Activated T-helper 1 cell treated with anti-CD3 and anti-CD28 coated beads, Interleukin-12 subunit alpha, Interleukin-12 subunit beta, Interleukin-2, Interleukin-4 antibody, amounts not matched to agents 30 ng/mL and 10 ng/mL and 1 ng/mL, durations not matched to agents 14 hours and 24 hours and 36 hours (primary cell): ENCODE data around the gene SLAMF8. TPM values are rescaled to one million over a fixed set of nuclear protein-coding genes. Genes with fewer than 3 reads are reported as not detected.

Experiments
- DNase-seq: peaks from one replicate; pipeline ENCODE4 v3.0.0; 2021; ENCODE audit warnings: low spot score
- H3K27ac Mint-ChIP-seq: one replicate; pipeline ENCODE4 v1.8.0; 2021; ENCODE audit warnings: mild to moderate bottlenecking, mixed read lengths
- H3K27me3 Mint-ChIP-seq: one replicate; pipeline ENCODE4 v1.8.0; 2022; ENCODE audit warnings: mild to moderate bottlenecking, moderate library complexity, mixed read lengths; ENCODE audit not compliant: insufficient read depth
- H3K36me3 Mint-ChIP-seq: one replicate; pipeline ENCODE4 v1.8.0; 2021; ENCODE audit warnings: low read depth, mixed read lengths
- H3K4me1 Mint-ChIP-seq: one replicate; pipeline ENCODE4 v1.8.0; 2021; ENCODE audit warnings: low read depth, mixed read lengths
- H3K4me3 Mint-ChIP-seq: one replicate; pipeline ENCODE4 v1.8.0; 2021; ENCODE audit warnings: mild to moderate bottlenecking, moderate library complexity, mixed read lengths
- H3K9me3 Mint-ChIP-seq: one replicate; pipeline ENCODE4 v1.8.0; 2021; ENCODE audit warnings: mixed read lengths
- intact Hi-C: fragments of 100-400 bp; cut with micrococcal nuclease; formaldehyde crosslinking; loops from one replicate; pipeline ENCODE4 v1.15.1; 2024
- total RNA-seq: library from RNA; stranded (reverse); gene quantifications from 2 replicates; pipeline ENCODE4 v1.2.3, GENCODE V29; 2022

SLAMF8 gene
- total RNA-seq, 1 donor from 2014 or later: 0.49 TPM

GRCh38 chr1:159798893-159799292, 27.8 kb upstream of the SLAMF8 start:
- Mint-ChIP-seq H3K27me3 (peaks cover 43% of the 10 kb centered on the region), H3K4me3 (no peak overlapping the region), H3K36me3 (no peaks in the 10 kb centered on the region), H3K4me1 (peaks cover 14% of the 10 kb centered on the region), H3K27ac (no peak overlapping the region), H3K9me3 (no peaks in the 10 kb centered on the region)
- peak; percentile 14 for DNase-seq
- intact Hi-C loops: loop anchor here (1.0 to 2.0 kb wide), 4 partner anchors 19 to 207 kb away; partner anchors contain the start of gene DUSP23

- H3K9me3 Mint-ChIP-seq: no peaks in the 10 kb centered on the region
- intact Hi-C loops: loop anchor here (2.0 kb wide), 1 partner anchor 21 kb away; no protein-coding TSS in a partner anchor
- no peak overlapping the region for H3K27ac Mint-ChIP-seq
- H3K27me3 Mint-ChIP-seq: peaks cover 43% of the 10 kb centered on the region
- no peak overlapping the region for H3K4me3 Mint-ChIP-seq
- peaks cover 14% of the 10 kb centered on the region for H3K4me1 Mint-ChIP-seq
- DNase-seq: no peak
- no peaks in the 10 kb centered on the region for H3K36me3 Mint-ChIP-seq
Observed at GRCh38 chr1:159799446-159799985, 27.2 kb upstream of the SLAMF8 start.

GRCh38 chr1:159800177-159800930, 26.3 kb upstream of the SLAMF8 start:
- no peaks in the 10 kb centered on the region for H3K36me3 Mint-ChIP-seq
- intact Hi-C loops: no loop called here
- H3K27ac Mint-ChIP-seq: no peak overlapping the region
- H3K27me3 Mint-ChIP-seq: peaks cover 48% of the 10 kb centered on the region
- H3K4me3 Mint-ChIP-seq: no peak overlapping the region
- H3K9me3 Mint-ChIP-seq: no peaks in the 10 kb centered on the region
- peaks cover 14% of the 10 kb centered on the region for H3K4me1 Mint-ChIP-seq
- peak; percentile 26 for DNase-seq

- H3K4me3 Mint-ChIP-seq: no peak within 1 kb of the TSS
Observed at GRCh38 chr1:159802111-159802510, 24.6 kb upstream of the SLAMF8 start, which contains the start of gene FCRL6. Gene FCRL6 (plus strand): TSS chr1:159802360. CDS start chr1:159802425, 65 bp downstream.

GRCh38 chr1:159803956-159804689, 22.6 kb upstream of the SLAMF8 start:
- H3K36me3 Mint-ChIP-seq: no peaks in the 10 kb centered on the region
- no peak for DNase-seq
- no peak overlapping the region for H3K4me3 Mint-ChIP-seq
- intact Hi-C loops: no loop called here
- no peak overlapping the region for H3K27ac Mint-ChIP-seq
- H3K4me1 Mint-ChIP-seq: peaks cover 14% of the 10 kb centered on the region
- H3K9me3 Mint-ChIP-seq: no peaks in the 10 kb centered on the region
- peaks cover 49% of the 10 kb centered on the region for H3K27me3 Mint-ChIP-seq

More at GRCh38 chr1:159802111-159802510, 24.6 kb upstream of the SLAMF8 start, which contains the start of gene FCRL6:
- Mint-ChIP-seq H3K36me3 (no peaks in the 10 kb centered on the region), H3K4me1 (peaks cover 14% of the 10 kb centered on the region), H3K27me3 (peaks cover 54% of the 10 kb centered on the region), H3K27ac (no peak within 1 kb of the TSS), H3K9me3 (no peaks in the 10 kb centered on the region)
- intact Hi-C loops: no loop called here
- DNase-seq: no peak

- peaks cover 50% of the 10 kb centered on the region for H3K27me3 Mint-ChIP-seq
- DNase-seq: no peak
- H3K27ac Mint-ChIP-seq: no peak overlapping the region
- H3K4me1 Mint-ChIP-seq: peaks cover 12% of the 10 kb centered on the region
- no peaks in the 10 kb centered on the region for H3K9me3 Mint-ChIP-seq
- H3K36me3 Mint-ChIP-seq: no peaks in the 10 kb centered on the region
- H3K4me3 Mint-ChIP-seq: no peak overlapping the region
- intact Hi-C loops: no loop called here
Observed at GRCh38 chr1:159804924-159805323, 21.7 kb upstream of the SLAMF8 start.

DNA sequence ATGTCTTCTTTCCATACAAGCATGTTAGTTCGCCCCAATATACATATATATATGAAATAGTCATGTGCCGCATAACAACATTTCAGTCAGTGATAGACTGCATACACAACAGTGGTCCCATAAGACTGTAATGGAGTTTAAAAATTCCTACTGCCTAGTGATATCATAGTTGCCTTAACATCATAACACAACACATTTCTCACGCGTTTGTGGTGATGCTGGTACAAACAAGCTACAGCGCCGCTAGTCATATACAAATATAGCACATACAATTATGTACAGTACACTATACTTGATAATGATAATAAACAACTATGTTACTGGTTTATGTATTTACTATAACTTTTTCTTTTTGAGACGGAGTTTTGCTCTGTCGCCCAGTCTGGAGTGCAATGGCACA, 10.7 kb upstream of the SLAMF8 start:
- H3K9me3 Mint-ChIP-seq: no peaks in the 10 kb centered on the region
- intact Hi-C loops: no loop called here
- no peaks in the 10 kb centered on the region for H3K36me3 Mint-ChIP-seq
- H3K27ac Mint-ChIP-seq: no peak overlapping the region
- H3K4me1 Mint-ChIP-seq: no peaks in the 10 kb centered on the region
- H3K4me3 Mint-ChIP-seq: no peak overlapping the region
- H3K27me3 Mint-ChIP-seq: peaks cover 35% of the 10 kb centered on the region
- DNase-seq: no peak

GRCh38 chr1:159817276-159818041, 9.2 kb upstream of the SLAMF8 start:
- no peak overlapping the region for H3K27ac Mint-ChIP-seq
- H3K9me3 Mint-ChIP-seq: no peaks in the 10 kb centered on the region
- H3K36me3 Mint-ChIP-seq: no peaks in the 10 kb centered on the region
- no peak overlapping the region for H3K4me3 Mint-ChIP-seq
- DNase-seq: no peak
- H3K4me1 Mint-ChIP-seq: peaks cover 2% of the 10 kb centered on the region
- peaks cover 36% of the 10 kb centered on the region for H3K27me3 Mint-ChIP-seq
- intact Hi-C loops: no loop called here

GRCh38 chr1:159821171-159821867, 5.4 kb upstream of the SLAMF8 start:
- H3K27me3 Mint-ChIP-seq: peaks cover 53% of the 10 kb centered on the region
- H3K4me3 Mint-ChIP-seq: no peak overlapping the region
- peaks cover 25% of the 10 kb centered on the region for H3K4me1 Mint-ChIP-seq
- H3K36me3 Mint-ChIP-seq: peaks cover 2% of the 10 kb centered on the region
- intact Hi-C loops: loop anchor here (2.0 kb wide), 1 partner anchor 23 kb away; no protein-coding TSS in a partner anchor
- DNase-seq: peak; percentile 11
- H3K9me3 Mint-ChIP-seq: no peaks in the 10 kb centered on the region
- no peak overlapping the region for H3K27ac Mint-ChIP-seq

DNA sequence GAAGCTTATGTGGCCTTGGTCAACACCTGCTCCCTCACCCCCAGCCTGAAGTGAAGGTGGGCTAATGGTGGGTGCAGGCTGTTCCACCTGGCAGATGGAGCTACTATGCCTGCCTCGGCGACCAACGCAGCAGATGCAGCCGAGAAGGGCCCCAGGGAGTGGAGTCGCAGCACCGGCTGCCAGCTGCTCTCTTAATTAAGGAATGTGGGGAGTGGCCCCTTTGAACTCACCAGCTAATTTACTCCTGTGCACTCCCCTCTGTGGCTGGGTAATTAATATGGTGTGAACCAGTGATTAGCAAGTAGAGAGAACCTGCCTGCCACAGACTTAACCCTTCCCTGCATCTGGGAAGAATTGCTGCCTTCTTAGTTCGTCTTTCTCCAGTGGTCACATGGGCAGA, 3.3 kb upstream of the SLAMF8 start:
- peaks cover 2% of the 10 kb centered on the region for H3K36me3 Mint-ChIP-seq
- H3K9me3 Mint-ChIP-seq: no peaks in the 10 kb centered on the region
- intact Hi-C loops: no loop called here
- DNase-seq: no peak
- no peak overlapping the region for H3K4me3 Mint-ChIP-seq
- H3K27ac Mint-ChIP-seq: no peak overlapping the region
- peaks cover 46% of the 10 kb centered on the region for H3K4me1 Mint-ChIP-seq
- peaks cover 43% of the 10 kb centered on the region for H3K27me3 Mint-ChIP-seq

GRCh38 chr1:159825564-159825963, 1.1 kb upstream of the SLAMF8 start:
- H3K9me3 Mint-ChIP-seq: no peaks in the 10 kb centered on the region
- intact Hi-C loops: no loop called here
- peak overlapping the region; percentile 59 for H3K27ac Mint-ChIP-seq
- H3K27me3 Mint-ChIP-seq: peaks cover 48% of the 10 kb centered on the region
- no peak overlapping the region for H3K4me3 Mint-ChIP-seq
- H3K36me3 Mint-ChIP-seq: peaks cover 3% of the 10 kb centered on the region
- no peak for DNase-seq
- H3K4me1 Mint-ChIP-seq: peaks cover 54% of the 10 kb centered on the region

DNA sequence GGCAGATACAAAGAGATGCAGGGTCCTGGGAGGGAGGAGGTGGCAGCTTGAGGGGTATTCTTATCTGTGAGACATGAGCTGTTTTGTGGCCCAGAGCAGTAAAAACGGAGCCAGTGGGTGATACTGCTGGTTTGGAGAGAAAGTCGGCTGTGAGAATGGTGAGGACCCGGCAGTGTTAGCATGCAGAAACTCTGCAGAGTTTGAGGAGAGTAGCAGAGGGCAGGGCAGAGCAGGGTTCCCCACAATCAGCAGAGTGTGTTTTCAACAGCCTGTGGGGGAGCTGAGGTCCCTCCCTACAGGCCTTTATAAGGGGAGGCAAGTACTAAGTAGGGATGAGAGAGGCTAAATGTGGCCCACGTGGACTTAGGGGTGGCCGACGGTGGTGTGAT, 423 bp downstream of the SLAMF8 start:
- intact Hi-C loops: loop anchor here (2.0 kb wide), 1 partner anchor 62 kb away; no protein-coding TSS in a partner anchor

More for the DNA sequence above, 423 bp downstream of the SLAMF8 start:
- DNase-seq: no peak
- peaks cover 54% of the 10 kb centered on the region for H3K4me1 Mint-ChIP-seq
- peaks cover 47% of the 10 kb centered on the region for H3K27me3 Mint-ChIP-seq
- H3K36me3 Mint-ChIP-seq: peaks cover 3% of the 10 kb centered on the region
- H3K27ac Mint-ChIP-seq: peak overlapping the region; percentile 69
- peak overlapping the region; percentile 19 for H3K4me3 Mint-ChIP-seq
- no peaks in the 10 kb centered on the region for H3K9me3 Mint-ChIP-seq
